ENCODE measurements around the gene CTDSPL. TPM values are rescaled to one million over a fixed set of nuclear protein-coding genes. Genes with fewer than 3 reads are reported as not detected.

Gene CTDSPL
- total and polyA plus RNA-seq, 2 of the 13 experiments (the other 11 are each of a cell fraction or from before 2014, with no cell fraction given): 26.1 to 142 TPM

DNA sequence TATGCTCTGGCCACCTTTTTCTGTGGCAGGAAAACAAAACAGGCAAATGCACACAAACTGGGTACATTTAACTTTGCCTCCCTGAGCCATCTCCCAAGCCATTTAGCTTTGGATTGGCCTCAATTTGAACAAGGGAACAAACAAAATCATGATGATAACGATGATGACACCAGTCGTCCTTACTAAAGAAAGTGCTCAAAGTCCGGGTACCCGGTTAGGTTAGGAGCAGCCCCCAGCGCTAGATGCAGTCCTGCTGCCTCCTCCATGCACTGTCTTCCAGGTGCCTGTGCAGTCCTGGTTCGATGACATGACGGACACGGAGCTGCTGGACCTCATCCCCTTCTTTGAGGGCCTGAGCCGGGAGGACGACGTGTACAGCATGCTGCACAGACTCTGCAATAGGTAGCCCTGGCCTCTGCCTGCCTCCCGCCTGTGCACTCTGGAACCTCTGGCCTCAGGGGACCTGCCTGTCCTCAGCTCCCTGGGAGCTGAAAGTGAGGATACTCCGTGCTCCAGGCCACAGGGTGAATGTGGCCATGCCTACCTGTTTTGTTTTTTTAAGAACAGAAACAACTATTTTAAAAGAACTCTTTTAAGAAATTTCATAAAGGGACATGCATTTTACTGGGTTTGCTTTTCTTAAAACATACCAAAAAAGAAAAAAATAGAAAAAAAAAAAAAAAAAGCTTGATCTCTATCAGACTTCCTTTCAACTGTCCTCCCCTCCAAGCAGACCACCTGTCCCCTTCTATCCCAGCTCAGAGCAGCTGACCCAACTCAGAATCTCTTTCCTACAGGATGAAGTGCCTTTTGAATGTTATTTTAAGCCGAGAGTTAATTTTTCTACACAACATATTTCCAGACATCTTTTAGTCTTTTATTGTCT, 119.0 kb downstream of the CTDSPL start:
- H3K27me3 ChIP-seq (ENCODE audit: control insufficient read depth in 1 of 2, insufficient read depth in 2 of 2, low read length in 2 of 2): no peaks in the 10 kb centered on the region
- DNase-seq (ENCODE audit: low spot score) (no peak), FAIRE-seq (peak; percentile 58), ATAC-seq (peak; percentile 87)
- H3K27ac ChIP-seq (ENCODE audit: extremely low read length, insufficient read depth, low read length): peak overlapping the region; percentile 48
- WGBS (ENCODE audit: low lambda C conversion rate): 62% methylated on average over 14 of the region's 14 CpGs
- CTCF ChIA-PET (ENCODE audit: low intra/inter-chr PET ratio, low total read pairs): no interaction called here
- in situ Hi-C loops (cut with HindIII; ENCODE audit: extremely low pct_ligation_motif_present, low pct_unique_long_range_greater_than_20kb) (no loop called here), intact Hi-C loops (cut with micrococcal nuclease; ENCODE audit: unreplicated experiment) (no loop called here)
- H3K4me1 ChIP-seq (ENCODE audit: insufficient read depth, low read length): peaks cover 28% of the 10 kb centered on the region
- H3K79me2 ChIP-seq (ENCODE audit: insufficient read depth, low read length): no peaks in the 10 kb centered on the region
- POLR2A ChIA-PET: interaction anchor here (1.3 kb wide), 1 partner anchor 125 kb away, joined by 3 read pairs; no protein-coding TSS in a partner anchor
- no peak overlapping the region for H3K4me2 ChIP-seq (ENCODE audit: low read depth, low read length)
- H3K36me3 ChIP-seq (replicated peaks in 1 of 2; ENCODE audit: control insufficient read depth in 1 of 2, insufficient read depth in 2 of 2, low read length in 2 of 2): peaks cover 28 to 53% of the 10 kb centered on the region in 2 experiments
- no peaks in the 10 kb centered on the region for H3K9me3 ChIP-seq (ENCODE audit: low read length)
- H3K4me3 ChIP-seq (replicated peaks in 1 of 3; ENCODE audit: insufficient read depth in 1 of 3, low read depth in 2 of 3, low read length in 3 of 3): no peak overlapping the region
- BruUV-seq (replicated peaks): no TSS peak
- H3K9ac ChIP-seq (ENCODE audit: insufficient read depth, low read depth, low read length): no peak overlapping the region
- H2AFZ ChIP-seq (ENCODE audit: low read length): no peak overlapping the region
- H4K20me1 ChIP-seq (ENCODE audit: insufficient read depth, low read length): no peaks in the 10 kb centered on the region
- no peak for TF ChIP-seq NFE2 (CRISPR knock-in tag; IDR thresholded peaks at IDR 0.05)
- no peak for TF ChIP-seq MZF1 (CRISPR knock-in tag; IDR thresholded peaks at IDR 0.05; ENCODE audit: borderline replicate concordance)
- TF ChIP-seq IKZF1 (IDR thresholded peaks at IDR 0.05): no peak
- TF ChIP-seq POGZ (CRISPR knock-in tag; IDR thresholded peaks at IDR 0.05): peak; percentile 38; the same call in 1 of the 2 replicates
- TF ChIP-seq ZNF550 (CRISPR knock-in tag; IDR thresholded peaks at IDR 0.05; ENCODE audit: borderline replicate concordance): no peak
- no peak for TF ChIP-seq GTF2F1 (IDR thresholded peaks at IDR 0.05; ENCODE audit: low read length)
- TF ChIP-seq YEATS4 (CRISPR knock-in tag; IDR thresholded peaks at IDR 0.05; ENCODE audit: borderline replicate concordance): no peak
- TF ChIP-seq ZNF609 (CRISPR knock-in tag; IDR thresholded peaks at IDR 0.05; ENCODE audit: borderline replicate concordance): no peak
- TF ChIP-seq, protein P1, sequence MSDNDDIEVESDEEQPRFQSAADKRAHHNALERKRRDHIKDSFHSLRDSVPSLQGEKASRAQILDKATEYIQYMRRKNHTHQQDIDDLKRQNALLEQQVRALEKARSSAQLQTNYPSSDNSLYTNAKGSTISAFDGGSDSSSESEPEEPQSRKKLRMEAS (IDR thresholded peaks at IDR 0.05): peak; percentile 63
- no peak for TF ChIP-seq ZNF724P (CRISPR knock-in tag; IDR thresholded peaks at IDR 0.05; ENCODE audit: borderline replicate concordance)
- TF ChIP-seq ZNF788 (CRISPR knock-in tag; IDR thresholded peaks at IDR 0.05; ENCODE audit: borderline replicate concordance): no peak
- TF ChIP-seq IKZF4 (CRISPR knock-in tag; IDR thresholded peaks at IDR 0.05; ENCODE audit: borderline replicate concordance, low read depth, not compliant biosample characterization): no peak
- TF ChIP-seq CBFB (CRISPR knock-in tag; IDR thresholded peaks at IDR 0.05): no peak
- no peak for TF ChIP-seq NKX3-1 (CRISPR knock-in tag; IDR thresholded peaks at IDR 0.05)
- no peak; the same call in 1 of the 2 replicates for TF ChIP-seq ZNF292 (CRISPR knock-in tag; IDR thresholded peaks at IDR 0.05; ENCODE audit: borderline replicate concordance, low read depth)
- no peak for TF ChIP-seq SPEN (CRISPR knock-in tag; IDR thresholded peaks at IDR 0.05; ENCODE audit: low read depth)
- no peak for TF ChIP-seq ZNF451 (CRISPR knock-in tag; IDR thresholded peaks at IDR 0.05)
- TF ChIP-seq ZNF367 (CRISPR knock-in tag; IDR thresholded peaks at IDR 0.05; ENCODE audit: borderline replicate concordance): no peak
- no peak for TF ChIP-seq ZNF546 (CRISPR knock-in tag; conservative IDR thresholded peaks at IDR 0.05)
- TF ChIP-seq HIVEP1 (CRISPR knock-in tag; IDR thresholded peaks at IDR 0.05): 0 out of 2 replicates have a peak, but pooled peaks have one; percentile 46
- TF ChIP-seq GZF1 (CRISPR knock-in tag; IDR thresholded peaks at IDR 0.05): no peak

Data from HepG2 (cell line).